B cell (primary cell): Measurements from ENCODE around the gene SLC25A48.

Source experiments
- CTCF ChIP-seq: fragments of 200-600 bp; IDR thresholded peaks from one replicate; pipeline ENCODE4 v1.8.0; 2022; ENCODE audit warnings: antibody characterized with exemption, mild to moderate bottlenecking
- EZH2 ChIP-seq: IDR thresholded peaks from 2 replicates; pipeline ENCODE4 v1.6.1; 2012; ENCODE audit warnings: borderline replicate concordance, low read depth, mild to moderate bottlenecking, moderate library complexity, low read length; ENCODE audit not compliant: insufficient read depth, poor library complexity, severe bottlenecking

DNA sequence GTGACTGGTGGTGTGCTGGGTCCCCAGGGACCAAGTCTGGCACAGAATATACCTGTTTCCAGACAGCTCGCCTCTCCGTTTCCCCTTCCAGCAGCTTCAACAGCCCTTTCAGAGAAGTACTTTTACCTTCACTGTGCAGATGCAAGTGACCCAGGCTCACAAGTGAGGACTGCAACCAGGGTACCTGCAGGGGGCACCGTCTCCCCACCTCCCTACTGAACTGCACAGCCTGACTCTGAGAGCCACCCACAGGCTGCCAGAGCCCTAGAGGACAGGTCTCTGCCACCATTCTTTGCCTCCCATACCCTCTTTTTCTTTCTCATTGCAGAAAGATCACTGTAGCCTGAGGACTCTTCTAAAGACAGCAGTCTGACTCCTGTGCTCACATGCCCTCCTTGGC is 45.8 kb downstream of the SLC25A48 start:
- TF ChIP-seq CTCF (no peak), EZH2 (no peak)
